Lower leg skin (tissue), 3 donors: Measurements from ENCODE around the gene PLEKHG2.

Source experiments
- CTCF ChIP-seq, 3 donors: fragments of 450-650 bp; IDR thresholded peaks; one replicate each; pipeline ENCODE4 v1.5.1; 2016; ENCODE audit warnings: antibody characterized with exemption in 3 of 3, mild to moderate bottlenecking in 3 of 3, moderate library complexity in 2 of 3
- POLR2A ChIP-seq, 2 donors: fragments of 450-650 bp; IDR thresholded peaks; one replicate each; pipeline ENCODE4 v1.6.1; 2016 to 2017; ENCODE audit warnings: antibody characterized with exemption in 2 of 2, mild to moderate bottlenecking in 1 of 2, moderate library complexity in 1 of 2

GRCh38 chr19:39382991-39383828 is 29.3 kb upstream of the PLEKHG2 start:
- TF ChIP-seq CTCF (IDR thresholded peaks at IDR 0.05) (no peak), POLR2A (IDR thresholded peaks at IDR 0.05) (no peak)
